ENCODE results near the gene ARSJ. TPM values are rescaled to one million over a fixed set of nuclear protein-coding genes. Genes with fewer than 3 reads are reported as not detected.

The ARSJ gene
- polyA plus RNA-seq, 3 donors: not detected

- intact Hi-C loops (cut with micrococcal nuclease): no loop called here
- no peaks in the 10 kb centered on the region for H3K27me3 ChIP-seq (ENCODE audit: control insufficient read depth in 2 of 2, insufficient read depth in 2 of 2, low read length in 2 of 2)
- no peaks in the 10 kb centered on the region for H4K20me1 ChIP-seq (ENCODE audit: insufficient read depth, low read length)
- Mint-ChIP-seq H3K4me1 (no peaks in the 10 kb centered on the region), H3K36me3 (no peaks in the 10 kb centered on the region), H3K27ac (no peak overlapping the region), H3K27me3 (ENCODE audit: low read depth in 3 of 3) (peaks cover 2 to 5% (median 3%) of the 10 kb centered on the region in 3 donors), H3K4me3 (no peak overlapping the region), H3K9me3 (no peaks in the 10 kb centered on the region)
- H3K79me2 ChIP-seq (ENCODE audit: insufficient read depth, low read length): no peaks in the 10 kb centered on the region
- no peak overlapping the region for H2AFZ ChIP-seq (ENCODE audit: insufficient read depth, low read depth, low read length, poor library complexity, severe bottlenecking)
- DNase-seq: no peak
- H3K9me3 ChIP-seq (replicated peaks in 1 of 2; ENCODE audit: control insufficient read depth in 1 of 2, insufficient read depth in 1 of 2, low read length in 2 of 2): no peaks in the 10 kb centered on the region
- no peaks in the 10 kb centered on the region for H3K4me1 ChIP-seq (ENCODE audit: control insufficient read depth in 1 of 2, insufficient read depth in 2 of 2, low read length in 2 of 2)
- no CpG with 5 or more reads among the region's 1 CpG for WGBS (ENCODE audit: insufficient coverage)
- H3K4me3 ChIP-seq (replicated peaks in 1 of 3; ENCODE audit: low read depth in 2 of 3, low read length in 3 of 3): no peak overlapping the region
- no peaks in the 10 kb centered on the region for H3K36me3 ChIP-seq (replicated peaks in 1 of 2; ENCODE audit: control insufficient read depth in 1 of 2, insufficient read depth in 2 of 2, low read length in 2 of 2)
- H3K4me2 ChIP-seq (replicated peaks; ENCODE audit: extremely low read depth, low read length, poor library complexity, severe bottlenecking): no peak overlapping the region
- H3K27ac ChIP-seq (ENCODE audit: low read depth in 1 of 2, low read length in 2 of 2): no peak overlapping the region
- no peak for TF ChIP-seq CTCF (IDR thresholded peaks at IDR 0.05)
- H3K9ac ChIP-seq (ENCODE audit: insufficient read depth, low read length, poor library complexity, severe bottlenecking): no peak overlapping the region
Measured at GRCh38 chr4:113947484-113947883, 32.0 kb downstream of the ARSJ start.

GRCh38 chr4:113945906-113946305 lies 33.5 kb downstream of the ARSJ start:
- Histone ChIP-seq H3K79me2 (ENCODE audit: insufficient read depth, low read length) (no peaks in the 10 kb centered on the region), H3K9me3 (replicated peaks in 1 of 2; ENCODE audit: control insufficient read depth in 1 of 2, insufficient read depth in 1 of 2, low read length in 2 of 2) (no peaks in the 10 kb centered on the region), H2AFZ (ENCODE audit: insufficient read depth, low read depth, low read length, poor library complexity, severe bottlenecking) (no peak overlapping the region), H3K27me3 (ENCODE audit: control insufficient read depth in 2 of 2, insufficient read depth in 2 of 2, low read length in 2 of 2) (no peaks in the 10 kb centered on the region), H3K27ac (ENCODE audit: low read depth in 1 of 2, low read length in 2 of 2) (no peak overlapping the region), H3K4me2 (replicated peaks; ENCODE audit: extremely low read depth, low read length, poor library complexity, severe bottlenecking) (no peak overlapping the region), H3K4me1 (ENCODE audit: control insufficient read depth in 1 of 2, insufficient read depth in 2 of 2, low read length in 2 of 2) (no peaks in the 10 kb centered on the region), H4K20me1 (ENCODE audit: insufficient read depth, low read length) (no peaks in the 10 kb centered on the region), H3K4me3 (replicated peaks in 1 of 3; ENCODE audit: low read depth in 2 of 3, low read length in 3 of 3) (no peak overlapping the region), H3K36me3 (replicated peaks in 1 of 2; ENCODE audit: control insufficient read depth in 1 of 2, insufficient read depth in 2 of 2, low read length in 2 of 2) (no peaks in the 10 kb centered on the region), H3K9ac (ENCODE audit: insufficient read depth, low read length, poor library complexity, severe bottlenecking) (no peak overlapping the region)
- no peak overlapping the region for H3K27ac Mint-ChIP-seq
- no peak for DNase-seq
- 83% methylated on average over 1 of the region's 1 CpG for WGBS (ENCODE audit: insufficient coverage)
- no peaks in the 10 kb centered on the region for H3K36me3 Mint-ChIP-seq
- no peaks in the 10 kb centered on the region for H3K9me3 Mint-ChIP-seq
- no peak for TF ChIP-seq CTCF (IDR thresholded peaks at IDR 0.05)
- H3K4me1 Mint-ChIP-seq: no peaks in the 10 kb centered on the region
- H3K4me3 Mint-ChIP-seq: no peak overlapping the region
- H3K27me3 Mint-ChIP-seq (ENCODE audit: low read depth in 3 of 3): peaks cover 2 to 4% (median 3%) of the 10 kb centered on the region in 3 donors
- intact Hi-C loops (cut with micrococcal nuclease): no loop called here

Data from CD14-positive monocyte (primary cell).